MM.1S (cell line): ENCODE data around the gene CHST11.

Experiments
- DNase-seq: peaks from one replicate; pipeline ENCODE4 v3.0.0-alpha.2; 2015
- H2AFZ ChIP-seq: fragments of 300-600 bp; sonication (generic); 2 replicates; pipeline ENCODE4 v1.6.0; 2016; ENCODE audit warnings: antibody characterized with exemption, low read length
- H3F3A ChIP-seq: fragments of 300-600 bp; sonication (generic); 2 replicates; pipeline ENCODE4 v1.6.1; 2016; ENCODE audit warnings: mild to moderate bottlenecking, antibody characterized with exemption, low read length, moderate library complexity, mixed read lengths; ENCODE audit not compliant: insufficient read depth
- H3K27ac ChIP-seq: fragments of 300-600 bp; sonication (generic); 2 replicates; pipeline ENCODE4 v1.5.1; 2016; ENCODE audit warnings: mild to moderate bottlenecking, low read length
- H3K27me3 ChIP-seq: fragments of 300-600 bp; sonication (generic); replicated peaks from 2 replicates; pipeline ENCODE4 v1.6.0; 2016; ENCODE audit warnings: low read length; ENCODE audit not compliant: insufficient read depth
- H3K36me3 ChIP-seq: fragments of 300-600 bp; sonication (generic); replicated peaks from 2 replicates; pipeline ENCODE4 v1.6.1; 2016; ENCODE audit warnings: mild to moderate bottlenecking, low read length, mixed read lengths; ENCODE audit not compliant: insufficient read depth
- H3K4me1 ChIP-seq: fragments of 300-600 bp; sonication (generic); 2 replicates; pipeline ENCODE4 v1.6.1; 2016; ENCODE audit warnings: low read length, mixed read lengths
- H3K4me2 ChIP-seq: fragments of 300-600 bp; sonication (generic); 2 replicates; pipeline ENCODE4 v1.6.0; 2016; ENCODE audit warnings: low read depth, low read length
- H3K4me3 ChIP-seq: fragments of 300-600 bp; sonication (generic); 2 replicates; pipeline ENCODE4 v1.5.1; 2016; ENCODE audit warnings: low read length, mixed read lengths
- H3K79me2 ChIP-seq: fragments of 300-600 bp; sonication (generic); 2 replicates; pipeline ENCODE4 v1.6.1; 2016; ENCODE audit warnings: mixed run types, low read length, mixed read lengths
- H3K9ac ChIP-seq: fragments of 300-600 bp; sonication (generic); 2 replicates; pipeline ENCODE4 v1.6.1; 2016; ENCODE audit warnings: low read length, mixed read lengths
- H3K9me2 ChIP-seq: fragments of 300-600 bp; sonication (generic); replicated peaks from 2 replicates; pipeline ENCODE4 v1.6.1; 2016; ENCODE audit warnings: mild to moderate bottlenecking, low read length, mixed read lengths; ENCODE audit not compliant: insufficient read depth
- H3K9me3 ChIP-seq: fragments of 300-600 bp; sonication (generic); replicated peaks from 2 replicates; pipeline ENCODE4 v1.6.1; 2016; ENCODE audit warnings: mild to moderate bottlenecking, low read length, mixed read lengths; ENCODE audit not compliant: insufficient read depth
- H4K20me1 ChIP-seq: fragments of 300-600 bp; sonication (generic); 2 replicates; pipeline ENCODE4 v1.6.1; 2016; ENCODE audit warnings: mild to moderate bottlenecking, low read length, moderate library complexity, mixed read lengths; ENCODE audit not compliant: insufficient read depth
- EZH2 ChIP-seq: fragments of 300-600 bp; sonication (generic); optimal IDR thresholded peaks from 2 replicates; pipeline ENCODE3; 2017; ENCODE audit warnings: low read depth, mild to moderate bottlenecking, antibody characterized with exemption, low read length, mixed read lengths
- EZH2phosphoT487 ChIP-seq: fragments of 300-600 bp; sonication (generic); IDR thresholded peaks from 2 replicates; pipeline ENCODE4 v1.6.1; 2018; ENCODE audit warnings: antibody characterized with exemption, low read length
- TF ChIP-seq, protein P1 (sequence below): fragments of 300-600 bp; sonication (generic); IDR thresholded peaks from 2 replicates; pipeline ENCODE4 v1.5.1; 2016; ENCODE audit warnings: antibody characterized with exemption, low read length, mixed read lengths

CHST11 gene

DNA sequence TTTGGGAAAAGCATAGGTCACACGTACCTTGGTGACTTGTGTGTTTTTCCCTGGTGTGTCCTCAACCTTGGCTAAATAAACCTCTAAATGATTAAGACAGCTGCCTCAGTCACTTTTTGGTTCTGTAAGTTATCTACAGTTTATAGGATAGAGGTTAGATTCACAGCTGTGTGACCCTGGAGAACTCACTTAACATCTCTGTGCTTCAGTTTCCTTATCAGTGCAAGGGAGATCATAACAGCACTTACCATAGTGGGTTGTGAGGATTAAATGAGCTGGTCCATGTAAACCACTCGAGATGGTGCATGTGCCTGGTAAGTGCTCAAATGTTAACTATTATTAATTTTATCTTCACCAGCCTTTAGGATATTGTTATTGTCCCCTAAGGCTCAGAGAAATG is 35.4 kb upstream of the CHST11 start:
- Histone ChIP-seq H3K9me2 (no peaks in the 10 kb centered on the region), H2AFZ (no peak overlapping the region), H3K4me3 (no peak overlapping the region), H3F3A (no peaks in the 10 kb centered on the region), H3K27ac (no peak overlapping the region), H3K9me3 (no peaks in the 10 kb centered on the region), H3K79me2 (no peaks in the 10 kb centered on the region), H3K36me3 (no peaks in the 10 kb centered on the region), H3K4me1 (no peaks in the 10 kb centered on the region), H4K20me1 (no peaks in the 10 kb centered on the region), H3K4me2 (no peak overlapping the region), H3K9ac (no peak overlapping the region), H3K27me3 (no peaks in the 10 kb centered on the region)
- TF ChIP-seq EZH2 (no peak), EZH2phosphoT487 (no peak)
- TF ChIP-seq, protein P1, sequence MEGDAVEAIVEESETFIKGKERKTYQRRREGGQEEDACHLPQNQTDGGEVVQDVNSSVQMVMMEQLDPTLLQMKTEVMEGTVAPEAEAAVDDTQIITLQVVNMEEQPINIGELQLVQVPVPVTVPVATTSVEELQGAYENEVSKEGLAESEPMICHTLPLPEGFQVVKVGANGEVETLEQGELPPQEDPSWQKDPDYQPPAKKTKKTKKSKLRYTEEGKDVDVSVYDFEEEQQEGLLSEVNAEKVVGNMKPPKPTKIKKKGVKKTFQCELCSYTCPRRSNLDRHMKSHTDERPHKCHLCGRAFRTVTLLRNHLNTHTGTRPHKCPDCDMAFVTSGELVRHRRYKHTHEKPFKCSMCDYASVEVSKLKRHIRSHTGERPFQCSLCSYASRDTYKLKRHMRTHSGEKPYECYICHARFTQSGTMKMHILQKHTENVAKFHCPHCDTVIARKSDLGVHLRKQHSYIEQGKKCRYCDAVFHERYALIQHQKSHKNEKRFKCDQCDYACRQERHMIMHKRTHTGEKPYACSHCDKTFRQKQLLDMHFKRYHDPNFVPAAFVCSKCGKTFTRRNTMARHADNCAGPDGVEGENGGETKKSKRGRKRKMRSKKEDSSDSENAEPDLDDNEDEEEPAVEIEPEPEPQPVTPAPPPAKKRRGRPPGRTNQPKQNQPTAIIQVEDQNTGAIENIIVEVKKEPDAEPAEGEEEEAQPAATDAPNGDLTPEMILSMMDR, result no peak
- DNase-seq, result no peak

DNA sequence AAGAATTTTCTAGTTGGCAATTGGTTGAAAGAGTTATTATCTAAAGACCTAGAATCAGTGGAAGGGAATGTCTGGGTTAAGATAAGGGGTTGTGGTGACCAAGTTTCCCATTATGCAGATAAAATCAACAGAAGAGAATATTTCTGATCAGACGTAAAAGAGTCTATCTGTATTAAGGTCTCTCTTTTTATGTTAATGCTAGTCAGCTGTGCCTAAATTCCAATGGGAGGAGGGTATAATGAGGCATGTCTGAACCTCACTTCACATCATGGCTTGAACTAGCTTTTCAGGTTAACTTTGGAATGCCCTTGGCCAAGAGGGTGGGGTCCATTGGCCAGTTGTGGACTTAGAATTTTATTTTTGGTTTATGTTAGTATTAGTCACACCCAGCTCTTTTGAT is 34.3 kb upstream of the CHST11 start:
- Histone ChIP-seq H3K9ac (no peak overlapping the region), H2AFZ (no peak overlapping the region), H3F3A (no peaks in the 10 kb centered on the region), H3K27me3 (no peaks in the 10 kb centered on the region), H3K4me1 (no peaks in the 10 kb centered on the region), H3K9me2 (no peaks in the 10 kb centered on the region), H3K79me2 (no peaks in the 10 kb centered on the region), H3K9me3 (no peaks in the 10 kb centered on the region), H4K20me1 (no peaks in the 10 kb centered on the region), H3K27ac (no peak overlapping the region), H3K4me2 (no peak overlapping the region), H3K4me3 (no peak overlapping the region), H3K36me3 (no peaks in the 10 kb centered on the region)
- TF ChIP-seq EZH2phosphoT487, result no peak
- TF ChIP-seq EZH2, result no peak
- TF ChIP-seq, protein P1, result no peak
- DNase-seq, result no peak

DNA sequence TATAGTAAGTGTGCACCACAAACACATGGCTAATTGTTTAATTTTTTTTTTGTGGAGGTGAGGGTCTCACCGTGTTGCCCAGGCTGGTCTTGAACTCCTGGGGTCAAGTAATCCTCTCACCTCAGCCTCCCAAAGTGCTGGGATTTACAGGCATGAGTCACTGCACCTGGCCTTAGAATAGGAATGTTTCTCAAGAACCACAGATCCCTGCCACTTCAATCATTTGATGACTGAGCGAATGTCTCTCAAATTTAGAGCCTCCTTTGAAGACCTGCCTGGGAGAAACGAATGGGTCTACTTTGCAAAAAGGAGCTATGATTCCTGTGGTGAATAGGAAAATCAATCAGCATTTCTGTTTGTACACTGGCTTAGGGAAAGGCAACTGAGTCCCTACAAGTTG is 33.5 kb upstream of the CHST11 start:
- Histone ChIP-seq H3K36me3 (no peaks in the 10 kb centered on the region), H4K20me1 (no peaks in the 10 kb centered on the region), H3K4me3 (no peak overlapping the region), H3F3A (no peaks in the 10 kb centered on the region), H3K4me2 (no peak overlapping the region), H3K9me2 (no peaks in the 10 kb centered on the region), H3K79me2 (no peaks in the 10 kb centered on the region), H3K9ac (no peak overlapping the region), H3K9me3 (no peaks in the 10 kb centered on the region), H3K27ac (no peak overlapping the region), H3K4me1 (no peaks in the 10 kb centered on the region), H2AFZ (no peak overlapping the region), H3K27me3 (no peaks in the 10 kb centered on the region)
- no peak for DNase-seq
- TF ChIP-seq, protein P1, result no peak
- TF ChIP-seq EZH2, result no peak
- TF ChIP-seq EZH2phosphoT487, result no peak
